Measurements from ENCODE around the gene GTF2A1L. TPM values are rescaled to one million over a fixed set of nuclear protein-coding genes. Genes with fewer than 3 reads are reported as not detected.

GTF2A1L gene
- total RNA-seq, 1 experiment from 2014 or later = not detected

DNA sequence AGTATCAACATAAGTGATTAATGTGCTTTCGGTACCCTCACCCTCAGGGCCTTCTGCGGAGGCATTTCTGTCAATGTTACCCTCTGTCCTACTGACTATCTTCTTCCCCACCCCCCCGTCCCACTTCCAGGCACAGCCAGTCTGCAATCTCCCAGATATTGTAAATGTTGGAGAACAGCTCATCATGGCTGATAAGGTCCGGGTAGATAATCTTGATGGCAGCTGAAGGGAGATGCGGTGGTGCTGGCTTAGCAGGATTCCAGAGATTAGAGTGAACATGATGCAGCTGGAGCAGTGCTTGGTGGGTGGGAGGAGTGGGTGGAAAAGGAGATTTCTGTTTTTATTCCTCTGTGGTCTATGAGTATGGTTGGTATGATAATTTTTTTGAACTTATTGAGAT lies 15.5 kb downstream of the GTF2A1L start:
- peaks cover 13% of the 10 kb centered on the region for H3K9me3 Mint-ChIP-seq (ENCODE audit: unreplicated experiment)
- intact Hi-C loops (cut with micrococcal nuclease; ENCODE audit: unreplicated experiment) = no loop called here

GRCh38 chr2:48635786-48636185 lies 18.1 kb downstream of the GTF2A1L start:
- POLR2A ChIA-PET = no interaction called here
- Histone ChIP-seq H3K9me3 (0 out of 2 replicates have a peak, but pooled peaks cover 6% of the 10 kb centered on the region), H3K36me3 (ENCODE audit: control insufficient read depth, insufficient read depth, low read length) (no peaks in the 10 kb centered on the region), H3K4me3 (ENCODE audit: low read depth, low read length) (no peak overlapping the region), H3K4me1 (peaks cover 25% of the 10 kb centered on the region), H3K27me3 (replicated peaks; ENCODE audit: control insufficient read depth, insufficient read depth, low read length) (no peaks in the 10 kb centered on the region)
- no peak for TF ChIP-seq CTCF (IDR thresholded peaks at IDR 0.05; ENCODE audit: insufficient read depth in 1 of 2, low read depth in 1 of 2, low read length in 1 of 2, severe bottlenecking in 1 of 2, unreplicated experiment in 1 of 2)
- CTCF ChIA-PET = no interaction called here
- intact Hi-C loops (cut with micrococcal nuclease; ENCODE audit: unreplicated experiment) = no loop called here
- BruUV-seq (replicated peaks) = no TSS peak
- Mint-ChIP-seq H3K9me3 (ENCODE audit: unreplicated experiment) (peaks cover 13% of the 10 kb centered on the region), H3K4me3 (ENCODE audit: unreplicated experiment) (no peak overlapping the region), H3K4me1 (ENCODE audit: low read depth, unreplicated experiment) (peaks cover 12% of the 10 kb centered on the region), H3K27me3 (ENCODE audit: insufficient read depth, unreplicated experiment) (no peaks in the 10 kb centered on the region), H3K36me3 (ENCODE audit: insufficient read depth, unreplicated experiment) (no peaks in the 10 kb centered on the region), H3K27ac (ENCODE audit: unreplicated experiment) (no peak overlapping the region)
- DNase-seq = no peak

More for the DNA sequence above, 15.5 kb downstream of the GTF2A1L start:
- Histone ChIP-seq H3K4me3 (ENCODE audit: low read depth, low read length) (no peak overlapping the region), H3K36me3 (ENCODE audit: control insufficient read depth, insufficient read depth, low read length) (no peaks in the 10 kb centered on the region), H3K27me3 (replicated peaks; ENCODE audit: control insufficient read depth, insufficient read depth, low read length) (no peaks in the 10 kb centered on the region), H3K9me3 (0 out of 2 replicates have a peak, but pooled peaks cover 6% of the 10 kb centered on the region), H3K4me1 (peaks cover 25% of the 10 kb centered on the region)
- BruUV-seq (replicated peaks) = no TSS peak
- H3K27ac Mint-ChIP-seq (ENCODE audit: unreplicated experiment) = no peak overlapping the region
- H3K36me3 Mint-ChIP-seq (ENCODE audit: insufficient read depth, unreplicated experiment) = no peaks in the 10 kb centered on the region
- TF ChIP-seq CTCF (IDR thresholded peaks at IDR 0.05; ENCODE audit: insufficient read depth in 1 of 2, low read depth in 1 of 2, low read length in 1 of 2, severe bottlenecking in 1 of 2, unreplicated experiment in 1 of 2) = no peak
- no peak overlapping the region for H3K4me3 Mint-ChIP-seq (ENCODE audit: unreplicated experiment)
- H3K4me1 Mint-ChIP-seq (ENCODE audit: low read depth, unreplicated experiment) = peaks cover 12% of the 10 kb centered on the region
- no peaks in the 10 kb centered on the region for H3K27me3 Mint-ChIP-seq (ENCODE audit: insufficient read depth, unreplicated experiment)
- CTCF ChIA-PET = no interaction called here
- POLR2A ChIA-PET = no interaction called here
- DNase-seq = peak; percentile 45 to 77

DNA sequence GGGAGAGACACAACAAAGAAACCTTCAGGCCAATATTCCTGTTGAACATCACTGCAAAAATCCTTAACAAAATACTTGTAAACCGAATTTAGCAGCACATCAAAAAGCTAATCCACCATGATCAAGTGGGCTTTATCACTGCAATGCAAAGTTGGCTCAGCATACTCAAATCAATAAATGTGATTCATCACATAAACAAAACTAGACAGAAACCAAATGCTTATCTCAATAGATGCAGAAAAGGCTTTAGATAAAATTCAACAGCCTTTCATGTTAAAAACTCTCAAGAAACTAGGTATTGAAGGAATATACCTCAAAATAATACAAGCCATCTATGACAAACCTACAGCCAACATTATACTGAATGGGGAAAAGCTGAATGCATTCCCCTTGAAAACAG lies 20.6 kb downstream of the GTF2A1L start:
- H3K36me3 ChIP-seq (ENCODE audit: control insufficient read depth, insufficient read depth, low read length) = no peaks in the 10 kb centered on the region
- ChIA-PET CTCF (no interaction called here), POLR2A (no interaction called here)
- H3K27me3 ChIP-seq (replicated peaks; ENCODE audit: control insufficient read depth, insufficient read depth, low read length) = no peaks in the 10 kb centered on the region
- H3K4me1 ChIP-seq = peaks cover 15% of the 10 kb centered on the region
- TF ChIP-seq CTCF (IDR thresholded peaks at IDR 0.05; ENCODE audit: insufficient read depth in 1 of 2, low read depth in 1 of 2, low read length in 1 of 2, severe bottlenecking in 1 of 2, unreplicated experiment in 1 of 2) = no peak
- no peaks in the 10 kb centered on the region for H3K36me3 Mint-ChIP-seq (ENCODE audit: insufficient read depth, unreplicated experiment)
- H3K27ac Mint-ChIP-seq (ENCODE audit: unreplicated experiment) = no peak overlapping the region
- peaks cover 13% of the 10 kb centered on the region for H3K9me3 Mint-ChIP-seq (ENCODE audit: unreplicated experiment)
- no peaks in the 10 kb centered on the region for H3K27me3 Mint-ChIP-seq (ENCODE audit: insufficient read depth, unreplicated experiment)
- intact Hi-C loops (cut with micrococcal nuclease; ENCODE audit: unreplicated experiment) = no loop called here
- no peak overlapping the region for H3K4me3 ChIP-seq (ENCODE audit: low read depth, low read length)
- no peaks in the 10 kb centered on the region for H3K9me3 ChIP-seq
- no peak for DNase-seq
- H3K4me3 Mint-ChIP-seq (ENCODE audit: unreplicated experiment) = no peak overlapping the region
- BruUV-seq (replicated peaks) = no TSS peak
- peaks cover 7% of the 10 kb centered on the region for H3K4me1 Mint-ChIP-seq (ENCODE audit: low read depth, unreplicated experiment)

Measured in Caco-2 (cell line).